H1 (cell line): ENCODE measurements around the gene C2CD4D. TPM values are rescaled to one million over a fixed set of nuclear protein-coding genes. Genes with fewer than 3 reads are reported as not detected.

Experiments used
- ATF3 ChIP-seq: IDR thresholded peaks from 2 replicates; pipeline ENCODE4 v1.6.1; 2011; ENCODE audit warnings: low read depth, mild to moderate bottlenecking, low read length; ENCODE audit not compliant: insufficient read depth
- CHD7 ChIP-seq: fragments of 300-600 bp; sonication (generic); IDR thresholded peaks from 2 replicates; pipeline ENCODE4 v1.7.1; 2012; ENCODE audit warnings: low read length, moderate library complexity, mild to moderate bottlenecking, inconsistent platforms; ENCODE audit not compliant: insufficient replicate concordance
- EZH2 ChIP-seq: fragments of 200-600 bp; sonication (generic); IDR thresholded peaks from 2 replicates; pipeline ENCODE4 v1.7.1; 2012; ENCODE audit warnings: low read depth, mild to moderate bottlenecking, moderate library complexity, low read length, inconsistent platforms; ENCODE audit not compliant: severe bottlenecking
- NANOG ChIP-seq: IDR thresholded peaks from 2 replicates; pipeline ENCODE4 v1.6.1; 2011; ENCODE audit warnings: low read length, low read depth, mild to moderate bottlenecking, inconsistent platforms; ENCODE audit not compliant: insufficient read depth, poor library complexity, severe bottlenecking
- PHF8 ChIP-seq: fragments of 200-600 bp; sonication (generic); conservative IDR thresholded peaks from 2 replicates; pipeline ENCODE4 v1.7.1; 2012; ENCODE audit warnings: low read depth, mild to moderate bottlenecking, inconsistent platforms, low read length, moderate library complexity
- TBP ChIP-seq: IDR thresholded peaks from 2 replicates; pipeline ENCODE4 v1.6.1; 2011; ENCODE audit warnings: low read depth, low read length, improper control_type of control experiment
- polyA plus RNA-seq, 7 experiments: library from polyadenylated mRNA; depleted of rRNA in 3 of 7; stranded (reverse) in 5 of 7; unstranded in 2 of 7; fragments of >200 nt in 5 of 7; fragments of 200-250 nt in 2 of 7; gene quantifications; 1 replicate in 5 of 7; 2 replicates in 1 of 7; 4 replicates in 1 of 7; pipeline versions ENCODE4 v1.2.1 to v1.2.3, GENCODE V29; 2011 to 2013; ENCODE audit warnings: missing spikeins in 2 of 7, mixed read lengths in 2 of 7
- total RNA-seq: library from RNA; stranded (reverse); fragmentation: NEBNext Ultra II Directional; extraction: Animal tissue kit (Norgen Biotek cat#: 25700); gene quantifications from 2 replicates; pipeline ENCODE4 v1.2.1, GENCODE V29; 2021

Gene C2CD4D
- total and polyA plus RNA-seq, 2 of the 8 experiments (the other 6 are each of a cell fraction or from before 2014, with no cell fraction given) = 0.41 to 0.71 TPM

GRCh38 chr1:151858886-151859665 lies 19.5 kb upstream of the C2CD4D start (continued):
- TF ChIP-seq CHD7 (no peak), ATF3 (no peak), TBP (no peak), NANOG (no peak), PHF8 (no peak), EZH2 (no peak)
